Endothelial cell of umbilical vein (primary cell): ENCODE data around the gene SPATA1. TPM values are rescaled to one million over a fixed set of nuclear protein-coding genes. Genes with fewer than 3 reads are reported as not detected.

Experiments used
- Bru-seq: library from RNA; stranded (reverse); fragments of 400-500 nt; gene quantifications from one replicate; lab custom pipeline; 2021; lab: Mats Ljungman, UMichigan
- BruChase-seq, 2 experiments: library from RNA; stranded (reverse); fragments of 400-500 nt; gene quantifications; one replicate each; lab custom pipeline; 2021; lab: Mats Ljungman, UMichigan
- BruUV-seq: library from RNA; stranded (reverse); fragments of 400-500 nt; replicated peaks from 2 replicates; lab custom pipeline; 2021; lab: Mats Ljungman, UMichigan
- CTCF ChIA-PET: fragments of 300-600, 350-600 bp; sonication (Branson Sonifier 250); formaldehyde crosslinking; loops from one replicate; lab custom pipeline; 2021; ENCODE audit warnings: antibody characterized with exemption, inconsistent platforms; lab: Charles Lee
- POLR2A ChIA-PET: fragments of 300-600, 350-600 bp; sonication (Branson Sonifier 250); formaldehyde crosslinking; loops from one replicate; lab custom pipeline; 2021; ENCODE audit warnings: antibody characterized with exemption, inconsistent platforms; lab: Charles Lee
- DNase-seq: peaks from one replicate; pipeline ENCODE4 v3.0.0-alpha.2; 2011; ENCODE audit warnings: low read depth, low spot score
- FAIRE-seq: peaks from 2 replicates; lab custom pipeline; 2011; peaks lifted over from hg19 to GRCh38; lab: Jason Lieb, UNC
- H2AFZ ChIP-seq: 2 replicates; pipeline ENCODE4 v1.6.0; 2012; ENCODE audit warnings: low read depth, low read length, control low read depth, inconsistent platforms
- H3K27ac ChIP-seq: 2 replicates; pipeline ENCODE4 v1.5.1; 2011; ENCODE audit warnings: low read depth, mild to moderate bottlenecking, control low read depth, low read length, moderate library complexity; ENCODE audit not compliant: insufficient read depth
- H3K27me3 ChIP-seq, 2 experiments: 2 replicates each; pipeline versions ENCODE4 v1.6.0 to v1.6.1; 2011; ENCODE audit warnings: low read length in 2 of 2, mixed read lengths in 1 of 2; ENCODE audit not compliant: control insufficient read depth in 2 of 2, insufficient read depth in 2 of 2
- H3K36me3 ChIP-seq, 2 experiments: 2 replicates in 1 of 2; 3 replicates in 1 of 2; pipeline ENCODE4 v1.5.1; 2011; ENCODE audit warnings: low read length in 2 of 2, mild to moderate bottlenecking in 1 of 2, moderate library complexity in 1 of 2; ENCODE audit not compliant: control insufficient read depth in 2 of 2, insufficient read depth in 2 of 2; ENCODE audit errors: extremely low read depth in 1 of 2
- H3K4me1 ChIP-seq: 3 replicates; pipeline ENCODE4 v1.5.1; 2011; ENCODE audit warnings: mild to moderate bottlenecking, low read length; ENCODE audit not compliant: control insufficient read depth, insufficient read depth; ENCODE audit errors: extremely low read depth
- H3K4me2 ChIP-seq: 2 replicates; pipeline ENCODE4 v1.6.1; 2011; ENCODE audit warnings: low read length, control low read depth, mixed read lengths; ENCODE audit not compliant: insufficient read depth
- H3K4me3 ChIP-seq, 3 experiments: fragments of 200-600 bp in 1 of 3; sonication (generic), shearing (Covaris generic) in 1 of 3; replicated peaks in 1 of 3; 2 replicates each; pipeline ENCODE4 v1.5.1; 2011 to 2016; ENCODE audit warnings: control low read depth in 3 of 3, low read length in 3 of 3, mild to moderate bottlenecking in 2 of 3, inconsistent platforms in 1 of 3, low read depth in 1 of 3, moderate library complexity in 1 of 3; ENCODE audit not compliant: insufficient read depth in 1 of 3
- H3K79me2 ChIP-seq: 2 replicates; pipeline ENCODE4 v1.6.0; 2012; ENCODE audit warnings: low read length, inconsistent platforms; ENCODE audit not compliant: control insufficient read depth, insufficient read depth
- H3K9ac ChIP-seq: replicated peaks from 2 replicates; pipeline ENCODE3; 2011; ENCODE audit warnings: low read length, control low read depth; ENCODE audit not compliant: insufficient read depth; ENCODE audit errors: extremely low read depth
- H3K9me1 ChIP-seq: replicated peaks from 3 replicates; pipeline ENCODE4 v1.6.0; 2011; ENCODE audit warnings: mild to moderate bottlenecking, low read length; ENCODE audit not compliant: control insufficient read depth, insufficient read depth; ENCODE audit errors: extremely low read depth
- H3K9me3 ChIP-seq: replicated peaks from 2 replicates; pipeline ENCODE4 v1.5.1; 2012; ENCODE audit warnings: low read length, inconsistent platforms; ENCODE audit not compliant: control insufficient read depth, insufficient read depth
- H4K20me1 ChIP-seq: replicated peaks from 2 replicates; pipeline ENCODE3; 2011; ENCODE audit warnings: mild to moderate bottlenecking, low read length; ENCODE audit not compliant: control insufficient read depth, insufficient read depth; ENCODE audit errors: extremely low read depth
- EZH2 ChIP-seq: IDR thresholded peaks from 2 replicates; pipeline ENCODE4 v1.6.1; 2012; ENCODE audit warnings: borderline replicate concordance, low read depth, mild to moderate bottlenecking, moderate library complexity, low read length, inconsistent platforms; ENCODE audit not compliant: severe bottlenecking
- FOS ChIP-seq: IDR thresholded peaks from 2 replicates; pipeline ENCODE4 v1.6.1; 2011; ENCODE audit warnings: mild to moderate bottlenecking, low read length, moderate library complexity, borderline replicate concordance; ENCODE audit not compliant: insufficient read depth
- GATA2 ChIP-seq: IDR thresholded peaks from 2 replicates; pipeline ENCODE4 v1.7.0; 2011; ENCODE audit warnings: low read depth, mild to moderate bottlenecking, moderate library complexity, mixed read lengths, low read length; ENCODE audit not compliant: insufficient read length, insufficient read depth
- JUN ChIP-seq: IDR thresholded peaks from 2 replicates; pipeline ENCODE4 v1.6.1; 2011; ENCODE audit warnings: borderline replicate concordance, low read depth; ENCODE audit not compliant: insufficient read length, insufficient read depth
- MYC ChIP-seq: IDR thresholded peaks from one replicate; pipeline ENCODE4 v1.6.1; 2011; ENCODE audit warnings: mild to moderate bottlenecking, low read depth, low read length
- POLR2A ChIP-seq: IDR thresholded peaks from 2 replicates; pipeline ENCODE4 v1.6.1; 2012; ENCODE audit warnings: low read depth, mild to moderate bottlenecking, control low read depth, low read length
- POLR2AphosphoS5 ChIP-seq: IDR thresholded peaks from 2 replicates; pipeline ENCODE4 v1.6.1; 2012; ENCODE audit warnings: low read depth, mild to moderate bottlenecking, control low read depth, low read length, moderate library complexity; ENCODE audit not compliant: insufficient read depth
- dilution Hi-C: fragments of 300-500 bp; cut with MboI; formaldehyde crosslinking; loops from one replicate; pipeline ENCODE4 v1.15.0; 2019; ENCODE audit warnings: low sequenced_read_pairs; ENCODE audit not compliant: extremely low pct_ligation_motif_present
- intact Hi-C: fragments of 100-400 bp; cut with micrococcal nuclease; formaldehyde crosslinking; loops from one replicate; pipeline ENCODE4 v1.10.0; 2022
- long read RNA-seq: library from polyadenylated mRNA; stranded (forward); transcript quantifications from one replicate; pipeline ENCODE4 v2.0.0, GENCODE V29; 2021
- polyA minus RNA-seq, 3 experiments: library from RNA; depleted of rRNA, polyadenylated mRNA; stranded (reverse); fragments of >200 nt; gene quantifications; 1 replicate in 1 of 3; 2 replicates in 2 of 3; pipeline ENCODE4 v1.2.3, GENCODE V29; 2011
- polyA plus RNA-seq, 4 experiments: library from polyadenylated mRNA; depleted of rRNA in 3 of 4; stranded (reverse) in 3 of 4; unstranded in 1 of 4; fragments of >200 nt; gene quantifications; 2 replicates each; pipeline versions ENCODE4 v1.2.1 to v1.2.3, GENCODE V29; 2011 to 2012; ENCODE audit warnings: missing spikeins in 1 of 4
- total RNA-seq: library from RNA; stranded (reverse); gene quantifications from 2 replicates; pipeline ENCODE4 v1.2.3, GENCODE V29; 2021
- TF ChIP-seq, protein P1 (sequence below): IDR thresholded peaks from 2 replicates; pipeline ENCODE4 v1.6.1; 2011; ENCODE audit not compliant: insufficient read depth, insufficient read length
- TF ChIP-seq, protein P2 (sequence below), 2 donors: IDR thresholded peaks; 1 replicate in 1 of 2; 2 replicates in 1 of 2; pipeline ENCODE4 v1.5.1; 2011; ENCODE audit warnings: low read length in 2 of 2, mild to moderate bottlenecking in 2 of 2, moderate library complexity in 2 of 2, control low read depth in 1 of 2, inconsistent platforms in 1 of 2, low read depth in 1 of 2; ENCODE audit not compliant: insufficient read depth in 1 of 2; ENCODE audit errors: extremely low read depth in 1 of 2

The SPATA1 gene, protein sequence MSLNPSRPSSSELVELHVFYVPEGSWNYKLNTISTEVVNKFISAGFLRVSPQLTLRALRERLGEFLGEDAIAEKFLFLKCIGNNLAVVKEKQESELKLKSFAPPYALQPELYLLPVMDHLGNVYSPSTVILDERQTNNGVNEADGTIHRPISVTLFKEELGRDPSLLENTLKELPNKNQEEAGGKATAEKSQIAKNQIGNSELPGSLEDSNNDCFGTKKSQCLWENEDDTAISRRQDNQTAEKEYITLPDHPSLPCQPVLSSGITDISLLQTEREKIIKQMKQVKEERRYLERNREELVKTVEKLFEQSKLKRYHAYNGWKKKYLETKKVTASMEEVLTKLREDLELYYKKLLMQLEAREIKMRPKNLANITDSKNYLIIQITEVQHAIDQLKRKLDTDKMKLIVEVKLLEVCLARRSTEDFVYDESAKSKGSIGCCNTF
- total RNA-seq: 1.7 and 2.6 TPM in 2 replicates
- 1.8 TPM in 1 of 2 replicates, not detected in the other for polyA plus RNA-seq
- 0.47 and 1.0 TPM in 2 replicates for polyA plus RNA-seq (2011; cell fraction: cytosol; rRNA removed)
- 1.1 and 2.0 TPM in 2 replicates for polyA plus RNA-seq (2011; cell fraction: nucleus; rRNA removed)
- polyA plus RNA-seq (2012): 0.82 TPM in 1 of 2 replicates, not detected in the other
- polyA minus RNA-seq: not detected in 2 replicates
- not detected for polyA minus RNA-seq (2011; cell fraction: cytosol; rRNA and poly(A)+ RNA removed)
- 3.6 and 4.3 TPM in 2 replicates for polyA minus RNA-seq (2011; cell fraction: nucleus; rRNA and poly(A)+ RNA removed)
- Bru-seq, nascent RNA: percentile 42 among the genes with signal in this experiment
- percentile 20 among the genes with signal in this experiment for BruChase-seq, experiment 1, labeled RNA remaining after a 6-hour chase
- percentile 29 among the genes with signal in this experiment for BruChase-seq, experiment 2, labeled RNA remaining after a 2-hour chase
- long read RNA-seq, partial matches to known transcripts: 0 of 21 reads
- long read RNA-seq, other reads (novel, unspliced or antisense): 19 of 21 reads

DNA sequence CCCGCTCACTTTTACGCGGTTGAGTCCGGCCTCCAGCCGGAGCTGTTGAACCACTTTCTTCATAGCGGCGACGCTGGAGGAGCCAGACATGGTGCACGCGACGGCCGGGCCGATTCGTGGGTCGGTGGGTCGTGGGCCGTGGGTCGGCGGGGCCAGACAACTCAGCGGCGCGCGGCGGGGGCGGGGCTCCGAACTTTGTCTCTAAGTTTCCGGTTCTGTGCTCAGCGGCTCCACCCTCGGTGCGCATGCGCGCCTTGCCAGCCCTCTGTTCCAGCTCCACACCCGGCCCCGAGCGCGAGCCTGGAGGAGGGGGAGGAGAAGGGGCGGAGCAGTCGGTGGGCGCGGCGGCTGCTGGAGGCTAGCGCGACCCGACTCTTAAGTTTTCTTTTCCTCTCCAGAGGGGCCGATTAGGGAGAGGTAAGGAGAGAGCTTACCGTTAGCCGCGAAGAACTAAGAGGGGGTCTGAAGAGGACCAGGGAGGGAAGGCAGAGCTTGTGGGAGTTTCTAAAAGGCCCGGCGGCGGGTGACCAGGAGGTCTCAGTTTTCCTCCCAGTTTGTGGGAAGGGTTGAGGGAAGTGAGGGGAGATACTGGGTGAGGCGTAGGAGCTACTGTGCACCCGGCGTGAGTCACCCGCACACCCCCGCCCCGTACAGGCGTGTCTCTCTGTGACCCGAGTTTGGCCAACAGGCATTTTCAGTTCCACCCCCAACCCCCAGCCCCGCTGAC is at the start of gene SPATA1, which contains the start of gene GNG5:
SPATA1 (plus strand) TSS at position 385 of the 727 bp plus-strand sequence. CDS start 9,974 bp downstream, outside the sequence.
GNG5 (minus strand) TSS at position 580 of the 727 bp plus-strand sequence; CDS start at position 90, 490 bp downstream.
- H4K20me1 ChIP-seq: peaks cover 3% of the 10 kb centered on the region
- intact Hi-C loops (loop anchor here (1.0 to 10.0 kb wide), 9 partner anchors 27 to 769 kb away; partner anchors contain the start of genes BCL10, PRKACB and RPF1), dilution Hi-C loops (no loop called here)
- H3K4me2 ChIP-seq: peak within 1 kb of the TSS; percentile 100
- no peaks in the 10 kb centered on the region for H3K36me3 ChIP-seq
- no peaks in the 10 kb centered on the region for H3K9me1 ChIP-seq
- H3K27me3 ChIP-seq: no peaks in the 10 kb centered on the region
- peak within 1 kb of the TSS; percentile 83 for H2AFZ ChIP-seq
- H3K4me1 ChIP-seq: peaks cover 25% of the 10 kb centered on the region
- TF ChIP-seq, protein P1, sequence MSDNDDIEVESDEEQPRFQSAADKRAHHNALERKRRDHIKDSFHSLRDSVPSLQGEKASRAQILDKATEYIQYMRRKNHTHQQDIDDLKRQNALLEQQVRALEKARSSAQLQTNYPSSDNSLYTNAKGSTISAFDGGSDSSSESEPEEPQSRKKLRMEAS: no peak
- TF ChIP-seq POLR2AphosphoS5 (peak; percentile 90), POLR2A (peak; percentile 81), FOS (peak; percentile 83), GATA2 (no peak), EZH2 (no peak), MYC (peak; percentile 42), JUN (peak; percentile 48)
- TF ChIP-seq, protein P2, sequence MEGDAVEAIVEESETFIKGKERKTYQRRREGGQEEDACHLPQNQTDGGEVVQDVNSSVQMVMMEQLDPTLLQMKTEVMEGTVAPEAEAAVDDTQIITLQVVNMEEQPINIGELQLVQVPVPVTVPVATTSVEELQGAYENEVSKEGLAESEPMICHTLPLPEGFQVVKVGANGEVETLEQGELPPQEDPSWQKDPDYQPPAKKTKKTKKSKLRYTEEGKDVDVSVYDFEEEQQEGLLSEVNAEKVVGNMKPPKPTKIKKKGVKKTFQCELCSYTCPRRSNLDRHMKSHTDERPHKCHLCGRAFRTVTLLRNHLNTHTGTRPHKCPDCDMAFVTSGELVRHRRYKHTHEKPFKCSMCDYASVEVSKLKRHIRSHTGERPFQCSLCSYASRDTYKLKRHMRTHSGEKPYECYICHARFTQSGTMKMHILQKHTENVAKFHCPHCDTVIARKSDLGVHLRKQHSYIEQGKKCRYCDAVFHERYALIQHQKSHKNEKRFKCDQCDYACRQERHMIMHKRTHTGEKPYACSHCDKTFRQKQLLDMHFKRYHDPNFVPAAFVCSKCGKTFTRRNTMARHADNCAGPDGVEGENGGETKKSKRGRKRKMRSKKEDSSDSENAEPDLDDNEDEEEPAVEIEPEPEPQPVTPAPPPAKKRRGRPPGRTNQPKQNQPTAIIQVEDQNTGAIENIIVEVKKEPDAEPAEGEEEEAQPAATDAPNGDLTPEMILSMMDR (IDR thresholded peaks at IDR 0.05; ENCODE audit: extremely low read depth in 1 of 2, insufficient read depth in 1 of 2, low read depth in 1 of 2, low read length in 2 of 2): no peak
- peak; percentile 46 for FAIRE-seq
- BruUV-seq: no TSS peak
- DNase-seq: peak; percentile 97
- H3K79me2 ChIP-seq: peaks cover 46% of the 10 kb centered on the region
- H3K27ac ChIP-seq: peak within 1 kb of the TSS; percentile 91
- CTCF ChIA-PET: interaction anchor here (0.7 to 4.4 kb wide), 12 partner anchors 64 to 365 kb away, joined by 3 to 37 read pairs (median 5); partner anchors contain the start of gene CTBS
- no peaks in the 10 kb centered on the region for H3K9me3 ChIP-seq
- H3K4me3 ChIP-seq: peak within 1 kb of the TSS; percentile 55 to 89 (median 73)
- POLR2A ChIA-PET: interaction anchor here (0.5 to 2.2 kb wide), 9 partner anchors 27 to 1202 kb away, joined by 3 to 30 read pairs (median 5); partner anchors contain the start of genes BCL10, CTBS, PRKACB and ZNHIT6
- peak within 1 kb of the TSS; percentile 93 for H3K9ac ChIP-seq
